Kidney tubule cell (primary cell): ENCODE measurements around the gene PKIB.
A peak's percentile ranks its signal among the peaks of the same experiment; 100 is the strongest.
"Not testable (repeated sequence)": the region's sequence is repeated elsewhere in the genome, so short reads cannot be mapped to it uniquely, and the experiment has no call there.

Experiments
- DNase-seq: peaks from one replicate; pipeline ENCODE4 v3.0.0-alpha.2; 2018; ENCODE audit warnings: low spot score

PKIB gene

DNA sequence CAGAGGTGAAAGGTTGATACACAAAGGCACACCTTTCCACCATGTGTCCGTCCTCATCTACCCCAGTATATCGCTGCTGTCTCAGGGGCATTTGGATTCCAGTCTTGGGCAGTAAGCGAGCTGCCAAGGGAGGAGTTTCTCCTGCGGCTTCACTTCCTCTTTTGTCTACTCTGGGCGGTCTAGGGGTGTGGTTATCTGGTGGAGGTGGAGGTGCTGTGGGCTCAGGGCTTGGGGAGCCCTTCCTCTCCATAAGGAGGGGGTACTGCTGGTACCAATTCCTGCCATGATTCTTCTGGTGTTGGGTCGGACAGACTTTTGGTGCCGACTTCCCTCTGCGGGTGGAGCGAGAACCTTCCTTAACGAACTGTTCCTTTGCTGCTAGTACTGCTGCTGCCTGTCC, 137.4 kb downstream of the PKIB start:
- DNase-seq = no peak

DNA sequence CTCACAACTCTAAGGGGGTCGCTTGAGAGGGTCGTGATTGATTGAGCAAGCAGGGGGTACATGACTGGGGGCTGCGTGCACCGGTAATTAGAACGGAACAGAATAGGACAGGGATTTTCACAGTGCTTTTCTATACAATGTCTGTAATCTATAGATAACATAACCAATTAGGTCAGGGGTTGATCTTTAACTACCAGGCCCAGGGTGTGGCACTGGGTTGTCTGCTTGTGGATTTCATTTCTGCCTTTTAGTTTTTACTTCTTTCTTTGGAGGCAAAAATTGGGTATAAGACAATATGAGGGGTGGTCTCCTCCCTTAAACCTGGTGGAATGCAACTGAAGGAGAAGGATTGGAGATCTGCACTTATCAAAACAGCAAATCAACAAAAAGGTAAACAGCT, 138.7 kb downstream of the PKIB start:
- DNase-seq = not testable (repeated sequence)

DNA sequence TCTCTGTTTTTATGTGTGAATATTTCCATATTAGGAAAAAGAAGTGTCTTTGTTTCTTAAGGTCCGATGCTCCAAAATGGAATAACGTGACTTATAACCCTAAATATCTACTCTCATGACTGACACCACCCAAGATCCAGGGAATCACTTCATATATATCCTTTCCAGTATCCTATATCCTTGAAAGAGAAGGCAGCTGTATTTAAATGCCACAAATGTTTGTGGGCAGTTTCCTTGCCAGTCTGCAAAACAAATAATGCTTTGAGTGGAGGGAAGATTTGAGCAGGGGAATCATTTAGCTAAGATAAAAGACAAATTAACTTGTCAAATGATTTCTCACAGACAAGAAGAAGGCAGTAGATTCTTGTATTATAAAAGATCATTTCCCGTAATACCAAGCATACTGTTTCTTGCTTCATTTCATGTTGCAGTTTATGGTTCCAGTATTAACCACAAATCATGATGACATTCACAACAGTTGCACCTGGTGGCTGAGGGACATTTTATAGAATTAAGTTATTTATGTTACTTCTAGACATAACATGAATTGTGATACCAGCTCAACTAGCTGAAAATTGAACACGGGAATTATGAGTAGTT, 139.3 kb downstream of the PKIB start:
- no peak for DNase-seq

DNA sequence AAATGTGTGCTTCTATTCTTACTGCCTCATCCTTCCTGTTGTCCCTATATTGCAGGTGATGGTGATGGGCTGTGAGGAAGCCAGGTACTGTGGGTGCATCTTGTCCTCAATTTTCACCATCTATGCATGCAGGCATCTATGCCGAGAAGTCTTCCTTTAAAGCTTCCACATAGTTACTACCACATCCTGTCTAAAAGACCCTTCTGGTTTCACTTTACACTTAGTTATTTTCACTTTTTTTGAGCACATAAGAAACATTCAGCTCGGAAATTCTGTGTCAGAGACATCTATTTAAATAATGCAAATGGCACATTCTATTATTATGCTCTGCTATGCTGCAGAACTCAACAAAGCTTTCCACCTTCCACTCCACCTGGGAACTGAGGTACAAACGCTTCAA, 141.1 kb downstream of the PKIB start:
- no peak for DNase-seq

DNA sequence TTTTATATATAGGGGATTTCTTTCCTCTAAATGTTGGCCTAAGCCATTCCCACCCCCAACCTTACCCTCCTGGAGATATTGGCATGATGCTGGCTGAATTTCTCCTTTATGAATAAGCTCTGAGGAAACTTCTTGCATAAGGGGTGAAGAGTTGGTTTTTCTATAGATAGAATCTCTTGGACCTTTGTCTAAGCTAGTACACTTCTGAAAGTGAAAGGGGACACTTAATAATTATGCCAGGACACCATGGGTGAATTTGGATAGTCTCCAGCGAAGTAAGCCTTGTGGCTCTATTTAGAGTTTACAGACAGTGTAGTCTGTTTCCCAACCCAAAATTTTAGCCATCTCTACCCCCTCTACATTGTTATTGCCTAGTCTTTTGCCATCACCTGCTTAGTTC, 142.3 kb downstream of the PKIB start:
- no peak for DNase-seq

DNA sequence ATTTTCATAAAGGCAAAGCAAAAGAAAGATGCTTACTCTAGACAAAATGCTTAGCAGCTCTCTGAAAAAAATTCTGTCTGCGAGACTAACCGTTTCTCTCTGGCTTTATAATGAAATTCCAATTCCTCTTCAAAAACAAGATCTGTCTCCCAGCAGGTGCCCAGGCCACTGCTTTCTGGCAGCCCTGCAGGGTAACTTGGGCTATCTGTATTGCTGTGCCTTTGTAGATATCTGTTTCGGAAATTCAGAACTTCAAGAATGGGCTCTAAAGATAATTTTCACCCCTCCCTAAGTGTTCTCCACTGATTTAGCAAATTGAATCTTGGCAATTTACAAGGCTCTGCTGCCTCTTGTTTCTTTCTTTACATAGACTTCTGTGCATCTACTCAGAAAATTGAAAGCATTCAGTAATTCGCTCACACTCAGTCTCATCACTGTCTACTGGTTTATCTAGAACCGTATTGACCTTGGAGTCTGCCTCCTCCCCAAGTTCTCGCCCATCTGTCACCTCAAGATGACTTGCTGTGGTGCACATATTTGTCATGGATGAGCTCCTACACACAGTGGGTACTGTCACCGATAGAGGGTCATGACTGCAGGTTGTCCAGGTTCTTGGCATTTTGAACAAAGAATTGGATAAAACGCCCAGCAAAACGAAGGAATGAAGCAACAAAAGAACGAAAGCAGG, 142.9 kb downstream of the PKIB start:
- DNase-seq = no peak

GRCh38 chr6:122753688-122754056, 143.5 kb downstream of the PKIB start:
- DNase-seq = no peak

DNA sequence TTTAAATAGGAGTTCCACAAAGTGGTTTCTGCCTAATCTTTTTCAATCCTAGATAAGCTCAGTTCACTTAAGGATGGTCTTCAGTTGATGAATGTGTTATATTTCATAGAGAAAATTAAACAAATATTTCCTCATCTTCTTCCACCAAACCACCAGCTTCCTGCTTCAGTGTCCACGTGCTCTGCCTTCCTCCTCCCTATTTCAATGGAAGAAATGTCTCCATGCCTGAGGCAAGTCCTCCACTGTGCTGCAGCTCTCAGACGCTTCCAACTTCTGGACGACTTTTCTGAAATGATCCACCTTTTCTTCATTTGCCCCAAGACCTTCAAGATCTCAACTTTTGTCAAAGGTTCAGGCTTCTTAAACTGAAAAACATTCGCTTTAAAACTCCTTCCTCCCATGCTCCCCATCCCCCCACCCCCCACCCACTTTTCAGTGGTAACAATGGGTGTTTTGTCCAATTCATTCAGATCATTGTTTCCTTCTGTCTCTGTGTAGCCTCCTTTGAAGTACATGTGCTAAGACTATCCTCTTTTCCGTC, 144.1 kb downstream of the PKIB start:
- no peak for DNase-seq

DNA sequence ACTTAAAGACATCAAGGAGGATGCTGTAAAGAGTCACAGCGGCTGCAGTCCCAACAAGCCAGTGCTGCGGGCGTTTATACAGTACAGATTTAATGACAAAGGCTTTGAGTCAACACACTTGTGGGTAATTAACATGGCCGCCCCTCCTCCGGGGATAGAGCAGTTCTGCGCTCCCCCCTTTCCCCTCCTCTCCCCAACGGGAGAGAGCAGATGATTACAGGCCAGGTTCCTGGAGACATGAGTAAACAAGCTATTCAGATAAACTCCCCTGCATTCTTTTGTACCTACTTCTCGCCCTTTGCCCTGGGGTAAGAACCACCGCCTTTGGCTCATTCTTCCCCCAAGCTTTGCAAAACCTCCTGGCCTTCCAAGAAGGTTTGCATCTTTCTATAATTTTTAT, 145.7 kb downstream of the PKIB start:
- no peak for DNase-seq

DNA sequence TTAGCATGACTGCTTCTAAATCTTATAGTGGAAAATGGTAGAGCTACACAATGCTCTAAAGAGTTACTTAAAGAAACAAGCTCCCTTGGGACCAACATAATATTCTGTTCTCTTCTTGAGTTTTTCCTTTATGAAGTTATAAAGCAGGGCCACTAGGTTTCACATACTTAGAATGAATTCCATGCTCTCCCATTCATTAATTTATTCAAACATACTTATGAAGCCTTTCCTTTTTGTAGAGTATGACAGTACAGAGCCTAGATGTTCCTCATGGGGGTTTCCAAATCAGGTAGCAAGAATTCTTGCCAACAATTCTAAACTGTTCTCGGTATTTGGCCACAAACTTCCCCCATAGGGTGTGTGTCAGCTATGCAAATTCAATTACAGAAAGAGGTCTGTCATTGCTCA, 148.7 kb downstream of the PKIB start:
- DNase-seq = no peak

GRCh38 chr6:122760330-122760729, 150.1 kb downstream of the PKIB start:
- DNase-seq = no peak

- DNase-seq = no peak
Measured at GRCh38 chr6:122766256-122766655, 156.1 kb downstream of the PKIB start.

- peak; percentile 14 for DNase-seq
Measured at GRCh38 chr6:122770835-122771601, 160.8 kb downstream of the PKIB start.

DNA sequence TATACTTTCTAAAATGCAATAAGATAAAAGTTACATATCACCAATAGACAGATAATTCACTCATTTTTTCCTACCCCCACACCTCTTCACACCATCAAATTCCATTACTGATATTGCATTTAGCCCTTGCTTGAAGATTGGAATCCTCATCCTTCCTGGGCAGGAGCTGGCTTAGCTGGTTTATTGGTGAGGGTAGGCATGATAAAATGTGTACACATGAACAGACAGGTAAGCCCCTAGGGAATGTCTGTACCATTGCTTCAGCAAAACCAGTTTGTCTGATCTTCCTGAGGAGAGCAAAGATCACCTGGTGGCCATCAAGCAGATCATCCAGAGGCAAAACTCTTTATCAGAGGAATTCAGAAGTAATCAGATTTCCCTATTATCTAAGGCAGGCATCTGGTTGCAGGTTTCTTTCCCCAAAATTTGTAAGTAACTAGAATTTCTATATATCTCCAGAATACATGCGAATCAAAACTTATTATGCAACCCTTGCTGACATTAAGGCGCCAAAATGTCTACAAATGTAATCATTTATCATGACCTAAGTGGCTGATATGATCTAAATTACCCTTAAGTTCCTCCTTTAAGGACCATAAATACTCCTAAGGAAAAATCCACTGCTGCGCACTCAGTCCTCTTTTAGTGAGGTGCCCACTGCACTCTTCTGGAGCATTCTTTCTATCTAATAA, 162.7 kb downstream of the PKIB start:
- DNase-seq = peak; percentile 2
